ENCODE measurements around the gene PTPRN2. TPM values are rescaled to one million over a fixed set of nuclear protein-coding genes. Genes with fewer than 3 reads are reported as not detected.

Gene PTPRN2
- total RNA-seq, 2 donors from 2014 or later = 0.72 to 0.79 TPM

GRCh38 chr7:158135931-158136330, 451.7 kb downstream of the PTPRN2 start:
- no peaks in the 10 kb centered on the region for H3K27me3 Mint-ChIP-seq (ENCODE audit: low read depth)
- H3K27ac Mint-ChIP-seq = no peak overlapping the region
- no peak for ATAC-seq (replicated peaks in 1 of 2)
- no peak overlapping the region for H3K4me3 Mint-ChIP-seq
- DNase-seq = no peak
- no peaks in the 10 kb centered on the region for H3K9me3 Mint-ChIP-seq
- H3K4me1 Mint-ChIP-seq (ENCODE audit: low read depth) = no peaks in the 10 kb centered on the region
- no peaks in the 10 kb centered on the region for H3K36me3 Mint-ChIP-seq (ENCODE audit: insufficient read depth in 2 of 2)

GRCh38 chr7:158134824-158135223, 452.8 kb downstream of the PTPRN2 start:
- H3K36me3 Mint-ChIP-seq (ENCODE audit: insufficient read depth in 2 of 2) = no peaks in the 10 kb centered on the region
- DNase-seq (no peak), ATAC-seq (replicated peaks in 1 of 2) (no peak)
- H3K4me1 Mint-ChIP-seq (ENCODE audit: low read depth) = no peaks in the 10 kb centered on the region
- H3K27me3 Mint-ChIP-seq (ENCODE audit: low read depth) = no peaks in the 10 kb centered on the region
- no peak overlapping the region for H3K4me3 Mint-ChIP-seq
- H3K27ac Mint-ChIP-seq = no peak overlapping the region
- H3K9me3 Mint-ChIP-seq = no peaks in the 10 kb centered on the region

GRCh38 chr7:158133515-158134271, 453.9 kb downstream of the PTPRN2 start:
- Mint-ChIP-seq H3K4me3 (no peak overlapping the region), H3K36me3 (ENCODE audit: insufficient read depth in 2 of 2) (no peaks in the 10 kb centered on the region), H3K27me3 (ENCODE audit: low read depth) (no peaks in the 10 kb centered on the region), H3K27ac (no peak overlapping the region), H3K4me1 (ENCODE audit: low read depth) (no peaks in the 10 kb centered on the region), H3K9me3 (no peaks in the 10 kb centered on the region)
- DNase-seq = no peak
- ATAC-seq (replicated peaks in 1 of 2) = no peak

GRCh38 chr7:158133057-158133456, 454.6 kb downstream of the PTPRN2 start:
- Mint-ChIP-seq H3K4me3 (no peak overlapping the region), H3K9me3 (no peaks in the 10 kb centered on the region), H3K27ac (no peak overlapping the region), H3K27me3 (ENCODE audit: low read depth) (no peaks in the 10 kb centered on the region), H3K36me3 (ENCODE audit: insufficient read depth in 2 of 2) (no peaks in the 10 kb centered on the region), H3K4me1 (ENCODE audit: low read depth) (no peaks in the 10 kb centered on the region)
- DNase-seq (no peak), ATAC-seq (replicated peaks in 1 of 2) (no peak)

GRCh38 chr7:158130023-158130409, 457.6 kb downstream of the PTPRN2 start:
- H3K27ac Mint-ChIP-seq = no peak overlapping the region
- H3K4me1 Mint-ChIP-seq (ENCODE audit: low read depth) = no peaks in the 10 kb centered on the region
- no peak overlapping the region for H3K4me3 Mint-ChIP-seq
- no peaks in the 10 kb centered on the region for H3K9me3 Mint-ChIP-seq
- H3K36me3 Mint-ChIP-seq (ENCODE audit: insufficient read depth in 2 of 2) = no peaks in the 10 kb centered on the region
- ATAC-seq (replicated peaks in 1 of 2) (no peak), DNase-seq (no peak)
- no peaks in the 10 kb centered on the region for H3K27me3 Mint-ChIP-seq (ENCODE audit: low read depth)

GRCh38 chr7:158129037-158130022, 458.3 kb downstream of the PTPRN2 start:
- DNase-seq (no peak), ATAC-seq (replicated peaks in 1 of 2) (no peak)
- Mint-ChIP-seq H3K4me1 (ENCODE audit: low read depth) (no peaks in the 10 kb centered on the region), H3K4me3 (no peak overlapping the region), H3K9me3 (peaks cover 0 to 2% of the 10 kb centered on the region in 2 donors), H3K27me3 (ENCODE audit: low read depth) (no peaks in the 10 kb centered on the region), H3K36me3 (ENCODE audit: insufficient read depth in 2 of 2) (no peaks in the 10 kb centered on the region), H3K27ac (no peak overlapping the region)

GRCh38 chr7:158128572-158128971, 459.1 kb downstream of the PTPRN2 start:
- H3K36me3 Mint-ChIP-seq (ENCODE audit: insufficient read depth in 2 of 2) = no peaks in the 10 kb centered on the region
- no peaks in the 10 kb centered on the region for H3K27me3 Mint-ChIP-seq (ENCODE audit: low read depth)
- peaks cover 0 to 2% of the 10 kb centered on the region in 2 donors for H3K9me3 Mint-ChIP-seq
- ATAC-seq (replicated peaks in 1 of 2) (no peak), DNase-seq (no peak)
- H3K4me3 Mint-ChIP-seq = no peak overlapping the region
- no peaks in the 10 kb centered on the region for H3K4me1 Mint-ChIP-seq (ENCODE audit: low read depth)
- no peak overlapping the region for H3K27ac Mint-ChIP-seq

- ATAC-seq (replicated peaks in 1 of 2) = no peak
These were observed 460.4 kb downstream of the PTPRN2 start for GRCh38 chr7:158127241-158127640.

GRCh38 chr7:158126661-158127060, 461.0 kb downstream of the PTPRN2 start:
- Mint-ChIP-seq H3K4me3 (no peak overlapping the region), H3K36me3 (ENCODE audit: insufficient read depth in 2 of 2) (no peaks in the 10 kb centered on the region), H3K27me3 (ENCODE audit: low read depth) (no peaks in the 10 kb centered on the region), H3K27ac (no peak overlapping the region), H3K9me3 (peaks cover 0 to 2% of the 10 kb centered on the region in 2 donors), H3K4me1 (ENCODE audit: low read depth) (no peaks in the 10 kb centered on the region)
- DNase-seq = no peak
- no peak for ATAC-seq (replicated peaks in 1 of 2)

More at GRCh38 chr7:158127241-158127640, 460.4 kb downstream of the PTPRN2 start:
- H3K27me3 Mint-ChIP-seq (ENCODE audit: low read depth) = no peaks in the 10 kb centered on the region
- no peak overlapping the region for H3K27ac Mint-ChIP-seq
- H3K4me3 Mint-ChIP-seq = no peak overlapping the region
- DNase-seq = no peak
- H3K9me3 Mint-ChIP-seq = peaks cover 0 to 2% of the 10 kb centered on the region in 2 donors
- no peaks in the 10 kb centered on the region for H3K4me1 Mint-ChIP-seq (ENCODE audit: low read depth)
- H3K36me3 Mint-ChIP-seq (ENCODE audit: insufficient read depth in 2 of 2) = no peaks in the 10 kb centered on the region

GRCh38 chr7:158125721-158126120, 461.9 kb downstream of the PTPRN2 start:
- DNase-seq (no peak), ATAC-seq (replicated peaks in 1 of 2) (no peak)
- Mint-ChIP-seq H3K27me3 (ENCODE audit: low read depth) (no peaks in the 10 kb centered on the region), H3K4me1 (ENCODE audit: low read depth) (no peaks in the 10 kb centered on the region), H3K9me3 (peaks cover 0 to 5% of the 10 kb centered on the region in 2 donors), H3K4me3 (no peak overlapping the region), H3K27ac (no peak overlapping the region), H3K36me3 (ENCODE audit: insufficient read depth in 2 of 2) (no peaks in the 10 kb centered on the region)

GRCh38 chr7:158125091-158125490, 462.5 kb downstream of the PTPRN2 start:
- Mint-ChIP-seq H3K4me1 (ENCODE audit: low read depth) (no peaks in the 10 kb centered on the region), H3K4me3 (no peak overlapping the region), H3K9me3 (peaks cover under 1 to 5% of the 10 kb centered on the region in 2 donors), H3K36me3 (ENCODE audit: insufficient read depth in 2 of 2) (no peaks in the 10 kb centered on the region), H3K27me3 (ENCODE audit: low read depth) (no peaks in the 10 kb centered on the region), H3K27ac (no peak overlapping the region)
- no peak for ATAC-seq (replicated peaks in 1 of 2)
- DNase-seq = no peak

GRCh38 chr7:158124671-158125079, 462.9 kb downstream of the PTPRN2 start:
- Mint-ChIP-seq H3K27ac (no peak overlapping the region), H3K4me1 (ENCODE audit: low read depth) (no peaks in the 10 kb centered on the region), H3K27me3 (ENCODE audit: low read depth) (no peaks in the 10 kb centered on the region), H3K9me3 (peaks cover 2 to 5% of the 10 kb centered on the region in 2 donors), H3K4me3 (no peak overlapping the region), H3K36me3 (ENCODE audit: insufficient read depth in 2 of 2) (no peaks in the 10 kb centered on the region)
- no peak for ATAC-seq (replicated peaks in 1 of 2)
- DNase-seq = no peak

GRCh38 chr7:158123753-158124152, 463.9 kb downstream of the PTPRN2 start:
- Mint-ChIP-seq H3K4me1 (ENCODE audit: low read depth) (no peaks in the 10 kb centered on the region), H3K27ac (no peak overlapping the region), H3K36me3 (ENCODE audit: insufficient read depth in 2 of 2) (no peaks in the 10 kb centered on the region), H3K27me3 (ENCODE audit: low read depth) (no peaks in the 10 kb centered on the region), H3K4me3 (no peak overlapping the region), H3K9me3 (peaks cover 7 to 9% of the 10 kb centered on the region in 2 donors)
- no peak for ATAC-seq (replicated peaks in 1 of 2)
- no peak for DNase-seq
